ENCODE results near the gene PTPN1.

The PTPN1 gene

GRCh38 chr20:50559856-50560638, 49.9 kb downstream of the PTPN1 start:
- TF ChIP-seq POLR2AphosphoS5 (IDR thresholded peaks at IDR 0.05; ENCODE audit: low read depth, low read length) = no peak
- no peak for TF ChIP-seq FOXP2 (optimal IDR thresholded peaks at IDR 0.05; ENCODE audit: borderline replicate concordance, extremely low read depth, extremely low read length, insufficient read depth)
- TF ChIP-seq TAF1 (IDR thresholded peaks at IDR 0.05; ENCODE audit: borderline replicate concordance, insufficient read depth, low read length) = no peak
- no peak for TF ChIP-seq SIN3A (IDR thresholded peaks at IDR 0.05; ENCODE audit: borderline replicate concordance, insufficient read depth, low read length)
- no peak for TF ChIP-seq REST (IDR thresholded peaks at IDR 0.05; ENCODE audit: insufficient read depth in 1 of 2, low read depth in 2 of 2, low read length in 2 of 2)

- TF ChIP-seq SIN3A (IDR thresholded peaks at IDR 0.05; ENCODE audit: borderline replicate concordance, insufficient read depth, low read length) (no peak), TAF1 (IDR thresholded peaks at IDR 0.05; ENCODE audit: borderline replicate concordance, insufficient read depth, low read length) (no peak), FOXP2 (optimal IDR thresholded peaks at IDR 0.05; ENCODE audit: borderline replicate concordance, extremely low read depth, extremely low read length, insufficient read depth) (no peak), POLR2AphosphoS5 (IDR thresholded peaks at IDR 0.05; ENCODE audit: low read depth, low read length) (no peak), REST (IDR thresholded peaks at IDR 0.05; ENCODE audit: insufficient read depth in 1 of 2, low read depth in 2 of 2, low read length in 2 of 2) (no peak)
Observed at GRCh38 chr20:50560867-50561266, 50.7 kb downstream of the PTPN1 start.

- TF ChIP-seq REST (IDR thresholded peaks at IDR 0.05; ENCODE audit: insufficient read depth in 1 of 2, low read depth in 2 of 2, low read length in 2 of 2) = no peak
- TF ChIP-seq SIN3A (IDR thresholded peaks at IDR 0.05; ENCODE audit: borderline replicate concordance, insufficient read depth, low read length) = no peak
- no peak for TF ChIP-seq TAF1 (IDR thresholded peaks at IDR 0.05; ENCODE audit: borderline replicate concordance, insufficient read depth, low read length)
- no peak for TF ChIP-seq FOXP2 (optimal IDR thresholded peaks at IDR 0.05; ENCODE audit: borderline replicate concordance, extremely low read depth, extremely low read length, insufficient read depth)
- no peak for TF ChIP-seq POLR2AphosphoS5 (IDR thresholded peaks at IDR 0.05; ENCODE audit: low read depth, low read length)
Observed at GRCh38 chr20:50561379-50562078, 51.3 kb downstream of the PTPN1 start.

DNA sequence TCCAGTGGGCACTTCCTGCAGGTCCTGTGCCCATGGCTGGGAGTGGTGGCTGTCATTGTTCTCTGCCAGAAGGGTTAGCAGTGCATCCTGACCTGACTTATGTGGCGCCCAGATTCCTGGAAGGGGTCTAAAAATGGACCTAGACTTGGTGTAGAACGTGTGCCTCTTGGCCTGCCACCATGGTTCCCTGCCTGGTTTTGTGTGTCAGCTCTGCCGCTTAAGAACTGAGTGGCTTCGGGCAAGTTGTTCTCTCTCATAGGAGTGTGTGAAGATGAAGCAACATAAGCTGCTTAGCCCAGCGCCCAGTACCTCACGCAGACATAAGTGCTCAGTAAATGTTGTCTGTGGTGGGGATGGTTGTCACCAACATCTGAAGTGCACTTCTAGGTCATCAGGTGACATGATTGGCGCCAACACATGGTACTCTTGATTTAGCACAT, 52.1 kb downstream of the PTPN1 start:
- TF ChIP-seq TAF1 (IDR thresholded peaks at IDR 0.05; ENCODE audit: borderline replicate concordance, insufficient read depth, low read length) (no peak), REST (IDR thresholded peaks at IDR 0.05; ENCODE audit: insufficient read depth in 1 of 2, low read depth in 2 of 2, low read length in 2 of 2) (no peak), POLR2AphosphoS5 (IDR thresholded peaks at IDR 0.05; ENCODE audit: low read depth, low read length) (no peak), FOXP2 (optimal IDR thresholded peaks at IDR 0.05; ENCODE audit: borderline replicate concordance, extremely low read depth, extremely low read length, insufficient read depth) (no peak), SIN3A (IDR thresholded peaks at IDR 0.05; ENCODE audit: borderline replicate concordance, insufficient read depth, low read length) (no peak)
